Fibroblast of the aortic adventitia (primary cell): ENCODE results near the gene R3HCC1L. TPM values are rescaled to one million over a fixed set of nuclear protein-coding genes. Genes with fewer than 3 reads are reported as not detected.
"Not testable (repeated sequence)": the region's sequence is repeated elsewhere in the genome, so short reads cannot be mapped to it uniquely, and the experiment has no call there.

Source experiments
- DNase-seq: peaks from one replicate; pipeline ENCODE4 v3.0.0-alpha.2; 2010; ENCODE audit warnings: low read depth
- H3K4me3 ChIP-seq: 2 replicates; pipeline ENCODE4 v1.5.1; 2011; ENCODE audit warnings: low read depth, mild to moderate bottlenecking, control low read depth, low read length, moderate library complexity
- CTCF ChIP-seq: IDR thresholded peaks from 2 replicates; pipeline ENCODE4 v1.5.1; 2011; ENCODE audit warnings: mild to moderate bottlenecking, low read length, control low read depth, inconsistent platforms; ENCODE audit not compliant: insufficient read depth
- total RNA-seq: library from RNA; depleted of rRNA; stranded (reverse); fragments of >200 nt; gene quantifications from 2 replicates; pipeline ENCODE4 v1.2.3, GENCODE V29; 2012; ENCODE audit warnings: low replicate concordance

R3HCC1L gene
- total RNA-seq, 1 donor = 10.8 TPM

- no peak for DNase-seq
- H3K4me3 ChIP-seq = no peak overlapping the region
- no peak for TF ChIP-seq CTCF
Observed at GRCh38 chr10:98128802-98129201, 5.7 kb upstream of the R3HCC1L start.

- DNase-seq = no peak
- no peak for TF ChIP-seq CTCF
Observed at GRCh38 chr10:98131619-98132018, 2.8 kb upstream of the R3HCC1L start.

GRCh38 chr10:98133075-98133752 lies 1.2 kb upstream of the R3HCC1L start:
- not testable (repeated sequence) for H3K4me3 ChIP-seq, DNase-seq

More at GRCh38 chr10:98131619-98132018, 2.8 kb upstream of the R3HCC1L start:
- H3K4me3 ChIP-seq = no peak overlapping the region

- DNase-seq = no peak
Observed at GRCh38 chr10:98134117-98134430, 383 bp upstream of the R3HCC1L start.

GRCh38 chr10:98135222-98135899 lies 904 bp downstream of the R3HCC1L start:
- no peak for TF ChIP-seq CTCF
- peak overlapping the region; percentile 94 for H3K4me3 ChIP-seq
- DNase-seq = peak; percentile 31

More at GRCh38 chr10:98134117-98134430, 383 bp upstream of the R3HCC1L start:
- no peak for TF ChIP-seq CTCF
- peak overlapping the region; percentile 94 for H3K4me3 ChIP-seq

GRCh38 chr10:98136775-98137174 lies 2.3 kb downstream of the R3HCC1L start:
- DNase-seq, H3K4me3 ChIP-seq: not testable (repeated sequence)

- H3K4me3 ChIP-seq = no peak overlapping the region
- no peak for TF ChIP-seq CTCF
- no peak for DNase-seq
Observed at GRCh38 chr10:98138031-98138430, 3.6 kb downstream of the R3HCC1L start.

- H3K4me3 ChIP-seq = no peak overlapping the region
- TF ChIP-seq CTCF = no peak
- no peak for DNase-seq
Observed at GRCh38 chr10:98139431-98139830, 5.0 kb downstream of the R3HCC1L start.
